HepG2 (cell line): ENCODE data around the gene TLE1. TPM values are rescaled to one million over a fixed set of nuclear protein-coding genes. Genes with fewer than 3 reads are reported as not detected.

Source experiments
- ATAC-seq: fragments of 200-7000 bp; cut with Tn5 transposase; 3 replicates; pipeline ENCODE4 v1.9.1; 2020; ENCODE audit warnings: mild to moderate bottlenecking, moderate library complexity
- BruUV-seq: library from RNA; stranded (reverse); fragments of 400-500 nt; replicated peaks from 2 replicates; lab custom pipeline; 2021; lab: Mats Ljungman, UMichigan
- CTCF ChIA-PET: fragments of 300-600 bp; formaldehyde crosslinking; extraction: SDS; loops from one replicate; lab custom pipeline; 2021; ENCODE audit warnings: low total read pairs, inconsistent platforms, low intra/inter-chr PET ratio; lab: Yijun Ruan, JAX
- POLR2A ChIA-PET: fragments of 350-600 bp; sonication (Branson Sonifier 250); formaldehyde crosslinking; loops from one replicate; lab custom pipeline; 2020; ENCODE audit warnings: antibody characterized with exemption, inconsistent platforms; lab: Yijun Ruan, JAX
- DNase-seq: peaks from one replicate; pipeline ENCODE4 v3.0.0-alpha.2; 2015; ENCODE audit warnings: low spot score
- FAIRE-seq: peaks from 3 replicates; lab custom pipeline; 2011; peaks lifted over from hg19 to GRCh38; lab: Jason Lieb, UNC
- H2AFZ ChIP-seq: one replicate; pipeline ENCODE4 v1.6.1; 2011; ENCODE audit warnings: low read length, inconsistent platforms
- H3K27ac ChIP-seq: fragments of 300-600 bp; 3 replicates; pipeline ENCODE4 v1.8.0; 2011; ENCODE audit warnings: mixed run types, mild to moderate bottlenecking, mixed read lengths, low read length, inconsistent platforms; ENCODE audit not compliant: insufficient read depth; ENCODE audit errors: extremely low read length
- H3K27me3 ChIP-seq, 2 experiments: fragments of 200-600 bp in 1 of 2; 2 replicates in 1 of 2; 3 replicates in 1 of 2; pipeline versions ENCODE4 v1.6.0 to v1.8.0; 2011; ENCODE audit warnings: low read length in 2 of 2, mild to moderate bottlenecking in 2 of 2, moderate library complexity in 2 of 2, inconsistent platforms in 1 of 2; ENCODE audit not compliant: insufficient read depth in 2 of 2, control insufficient read depth in 1 of 2
- H3K36me3 ChIP-seq, 2 experiments: fragments of 200-600 bp in 1 of 2; replicated peaks in 1 of 2; 2 replicates in 1 of 2; 3 replicates in 1 of 2; pipeline versions ENCODE4 v1.5.1 to v1.8.0; 2011; ENCODE audit warnings: low read length in 2 of 2, inconsistent platforms in 1 of 2; ENCODE audit not compliant: insufficient read depth in 2 of 2, control insufficient read depth in 1 of 2
- H3K4me1 ChIP-seq: 2 replicates; pipeline ENCODE4 v1.5.1; 2012; ENCODE audit warnings: low read length, inconsistent platforms; ENCODE audit not compliant: insufficient read depth
- H3K4me2 ChIP-seq: 2 replicates; pipeline ENCODE4 v1.6.0; 2011; ENCODE audit warnings: low read depth, low read length, inconsistent platforms
- H3K4me3 ChIP-seq, 3 experiments: fragments of 200-600 bp in 1 of 3; sonication (generic), shearing (Covaris generic) in 1 of 3; replicated peaks in 1 of 3; 2 replicates each; pipeline ENCODE4 v1.5.1; 2011 to 2016; ENCODE audit warnings: low read length in 3 of 3, inconsistent platforms in 2 of 3, low read depth in 2 of 3, mild to moderate bottlenecking in 2 of 3, control low read depth in 1 of 3, mixed read lengths in 1 of 3; ENCODE audit not compliant: insufficient read depth in 1 of 3
- H3K79me2 ChIP-seq: one replicate; pipeline ENCODE4 v1.6.1; 2011; ENCODE audit warnings: low read length, inconsistent platforms; ENCODE audit not compliant: insufficient read depth
- H3K9ac ChIP-seq: 2 replicates; pipeline ENCODE4 v1.6.0; 2011; ENCODE audit warnings: mild to moderate bottlenecking, low read depth, low read length, inconsistent platforms; ENCODE audit not compliant: insufficient read depth
- H3K9me3 ChIP-seq: 2 replicates; pipeline ENCODE4 v1.5.1; 2012; ENCODE audit warnings: mild to moderate bottlenecking, low read length
- H4K20me1 ChIP-seq: 2 replicates; pipeline ENCODE4 v1.6.0; 2011; ENCODE audit warnings: inconsistent platforms, mild to moderate bottlenecking, low read length, moderate library complexity; ENCODE audit not compliant: insufficient read depth
- AGO2 ChIP-seq: fragments of 200-400 bp; formaldehyde crosslinking; optimal IDR thresholded peaks from 2 replicates; pipeline ENCODE3; 2017; ENCODE audit warnings: mild to moderate bottlenecking, low read depth, low read length, moderate library complexity
- AHR ChIP-seq: IDR thresholded peaks from 2 replicates; pipeline ENCODE4 v1.6.1; 2018; ENCODE audit warnings: missing genetic modification reagents, missing compliant biosample characterization
- GABPB1 ChIP-seq: IDR thresholded peaks from 2 replicates; pipeline ENCODE4 v1.6.1; 2016; ENCODE audit warnings: mild to moderate bottlenecking, missing genetic modification reagents, moderate library complexity, missing compliant biosample characterization
- IKZF1 ChIP-seq: fragments of 450-650 bp; IDR thresholded peaks from 2 replicates; pipeline ENCODE4 v1.7.1; 2016
- MXD4 ChIP-seq: IDR thresholded peaks from 2 replicates; pipeline ENCODE4 v1.6.1; 2016; ENCODE audit warnings: mild to moderate bottlenecking, missing biosample characterization, missing genetic modification reagents
- NR2C2 ChIP-seq: sonication (generic); formaldehyde crosslinking; IDR thresholded peaks from 2 replicates; pipeline ENCODE4 v1.4.0; 2020; ENCODE audit warnings: missing genetic modification reagents, mild to moderate bottlenecking, moderate library complexity, borderline replicate concordance
- PHB2 ChIP-seq: fragments of 450-650 bp; IDR thresholded peaks from 2 replicates; pipeline ENCODE4 v1.6.1; 2018; ENCODE audit not compliant: partially characterized antibody
- PRPF4 ChIP-seq: fragments of 200-400 bp; formaldehyde crosslinking; IDR thresholded peaks from 2 replicates; pipeline ENCODE4 v1.6.1; 2016; ENCODE audit warnings: low read length, low read depth; ENCODE audit not compliant: poor library complexity, severe bottlenecking
- RBM22 ChIP-seq: fragments of 200-400 bp; formaldehyde crosslinking; optimal IDR thresholded peaks from 2 replicates; pipeline ENCODE3; 2017; ENCODE audit warnings: mild to moderate bottlenecking, low read length, moderate library complexity
- REPIN1 ChIP-seq: sonication (generic); formaldehyde crosslinking; IDR thresholded peaks from 2 replicates; pipeline ENCODE4 v1.8.0; 2022; ENCODE audit warnings: missing genetic modification reagents, low read depth, mild to moderate bottlenecking, borderline replicate concordance
- SNAPC2 ChIP-seq: sonication (generic); formaldehyde crosslinking; IDR thresholded peaks from 2 replicates; pipeline ENCODE4 v1.8.1; 2022; ENCODE audit warnings: mild to moderate bottlenecking, missing genetic modification reagents
- ZNF329 ChIP-seq: sonication (generic); formaldehyde crosslinking; IDR thresholded peaks from 2 replicates; pipeline ENCODE4 v1.9.0; 2021; ENCODE audit warnings: low read depth, mild to moderate bottlenecking, missing genetic modification reagents
- ZNF556 ChIP-seq: sonication (generic); formaldehyde crosslinking; IDR thresholded peaks from 2 replicates; pipeline ENCODE4 v1.4.0; 2020; ENCODE audit warnings: mild to moderate bottlenecking, missing genetic modification reagents, borderline replicate concordance
- ZNF589 ChIP-seq: sonication (generic); formaldehyde crosslinking; conservative IDR thresholded peaks from 2 replicates; pipeline ENCODE4 v1.8.0; 2022; ENCODE audit warnings: mild to moderate bottlenecking, moderate library complexity, missing genetic modification reagents
- ZNF747 ChIP-seq: sonication (generic); formaldehyde crosslinking; IDR thresholded peaks from 2 replicates; pipeline ENCODE4 v1.8.1; 2023; ENCODE audit warnings: missing genetic modification reagents, mild to moderate bottlenecking, borderline replicate concordance
- ZNF768 ChIP-seq: sonication (generic); formaldehyde crosslinking; IDR thresholded peaks from 2 replicates; pipeline ENCODE4 v1.4.0; 2020; ENCODE audit warnings: missing genetic modification reagents
- WGBS: methylation state at CpG from one replicate; pipeline ENCODE4 v1.1.6; 2017; ENCODE audit warnings: low lambda C conversion rate; 5-methylcytosine and 5-hydroxymethylcytosine counted together
- in situ Hi-C: cut with HindIII; loops from 2 replicates; pipeline ENCODE4 v1.10.0; 2017; ENCODE audit warnings: low pct_unique_long_range_greater_than_20kb; ENCODE audit not compliant: extremely low pct_ligation_motif_present
- intact Hi-C: fragments of 100-400 bp; cut with micrococcal nuclease; formaldehyde crosslinking; loops from one replicate; pipeline ENCODE4 v1.10.0; 2022; ENCODE audit not compliant: unreplicated experiment
- polyA plus RNA-seq, 8 experiments: library from polyadenylated mRNA; depleted of rRNA in 3 of 8; stranded (reverse) in 7 of 8; unstranded in 1 of 8; fragments of >200 nt; fragmentation: Illumina TruSeq in 4 of 8; extraction: Trizol in 4 of 8; gene quantifications; 2 replicates each; pipeline versions ENCODE4 v1.2.1 to v1.2.3, GENCODE V29; 2011 to 2016; ENCODE audit warnings: low read depth in 4 of 8, missing spikeins in 1 of 8, mixed read lengths in 1 of 8; ENCODE audit not compliant: insufficient read depth in 1 of 8
- total RNA-seq, 5 experiments: library from RNA; depleted of rRNA; stranded (reverse); fragments of >200 nt; fragmentation: Illumina TruSeq; extraction: Trizol; gene quantifications; 2 replicates each; pipeline ENCODE4 v1.2.3, GENCODE V29; 2016; ENCODE audit warnings: low read depth in 1 of 5
- TF ChIP-seq, protein P1 (sequence below): sonication (generic); formaldehyde crosslinking; IDR thresholded peaks from 2 replicates; pipeline ENCODE4 v1.4.0; 2020; ENCODE audit warnings: missing genetic modification reagents, mild to moderate bottlenecking, borderline replicate concordance
- TF ChIP-seq, protein P2 (sequence below): sonication (generic); formaldehyde crosslinking; IDR thresholded peaks from 2 replicates; pipeline ENCODE4 v1.5.1; 2020; ENCODE audit warnings: mild to moderate bottlenecking, missing genetic modification reagents, moderate library complexity

The TLE1 gene
- total and polyA plus RNA-seq, 2 of the 13 experiments (the other 11 are each of a cell fraction or from before 2014, with no cell fraction given) = 35.9 to 109 TPM

DNA sequence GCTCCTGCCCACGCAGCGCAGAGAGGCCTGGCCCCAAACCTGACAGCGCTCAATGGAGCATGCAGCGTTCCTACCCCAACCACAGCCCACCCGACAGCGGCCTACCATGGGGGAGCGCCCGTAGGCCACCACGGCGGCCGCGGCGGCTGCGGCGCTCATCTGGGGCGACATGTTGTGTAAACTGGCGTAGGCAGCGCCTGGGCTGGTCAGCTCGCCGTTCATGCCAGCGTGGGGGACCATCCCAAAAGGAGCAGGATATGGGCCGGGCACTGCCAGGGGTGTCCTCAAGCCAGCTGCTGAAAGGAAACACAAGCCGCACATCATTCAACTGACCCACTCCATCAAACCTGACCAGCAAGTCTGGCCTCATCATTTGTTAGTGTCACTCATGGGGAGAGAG, 77.7 kb downstream of the TLE1 start:
- Histone ChIP-seq H3K9ac (no peak overlapping the region), H3K36me3 (peaks cover 21 to 77% of the 10 kb centered on the region in 2 experiments), H3K27me3 (no peaks in the 10 kb centered on the region), H4K20me1 (no peaks in the 10 kb centered on the region), H3K4me2 (no peak overlapping the region), H3K79me2 (no peaks in the 10 kb centered on the region), H3K27ac (peak overlapping the region; percentile 79), H3K9me3 (no peaks in the 10 kb centered on the region), H3K4me1 (peaks cover 74% of the 10 kb centered on the region), H3K4me3 (no peak overlapping the region), H2AFZ (no peak overlapping the region)
- CTCF ChIA-PET = no interaction called here
- in situ Hi-C loops (no loop called here), intact Hi-C loops (loop anchor here (2.0 kb wide), 2 partner anchors 23 to 75 kb away; no protein-coding TSS in a partner anchor)
- ATAC-seq (no peak), FAIRE-seq (no peak), DNase-seq (no peak)
- POLR2A ChIA-PET = no interaction called here
- WGBS = 96% methylated on average over 17 of the region's 23 CpGs
- BruUV-seq = no TSS peak
- TF ChIP-seq, protein P1, sequence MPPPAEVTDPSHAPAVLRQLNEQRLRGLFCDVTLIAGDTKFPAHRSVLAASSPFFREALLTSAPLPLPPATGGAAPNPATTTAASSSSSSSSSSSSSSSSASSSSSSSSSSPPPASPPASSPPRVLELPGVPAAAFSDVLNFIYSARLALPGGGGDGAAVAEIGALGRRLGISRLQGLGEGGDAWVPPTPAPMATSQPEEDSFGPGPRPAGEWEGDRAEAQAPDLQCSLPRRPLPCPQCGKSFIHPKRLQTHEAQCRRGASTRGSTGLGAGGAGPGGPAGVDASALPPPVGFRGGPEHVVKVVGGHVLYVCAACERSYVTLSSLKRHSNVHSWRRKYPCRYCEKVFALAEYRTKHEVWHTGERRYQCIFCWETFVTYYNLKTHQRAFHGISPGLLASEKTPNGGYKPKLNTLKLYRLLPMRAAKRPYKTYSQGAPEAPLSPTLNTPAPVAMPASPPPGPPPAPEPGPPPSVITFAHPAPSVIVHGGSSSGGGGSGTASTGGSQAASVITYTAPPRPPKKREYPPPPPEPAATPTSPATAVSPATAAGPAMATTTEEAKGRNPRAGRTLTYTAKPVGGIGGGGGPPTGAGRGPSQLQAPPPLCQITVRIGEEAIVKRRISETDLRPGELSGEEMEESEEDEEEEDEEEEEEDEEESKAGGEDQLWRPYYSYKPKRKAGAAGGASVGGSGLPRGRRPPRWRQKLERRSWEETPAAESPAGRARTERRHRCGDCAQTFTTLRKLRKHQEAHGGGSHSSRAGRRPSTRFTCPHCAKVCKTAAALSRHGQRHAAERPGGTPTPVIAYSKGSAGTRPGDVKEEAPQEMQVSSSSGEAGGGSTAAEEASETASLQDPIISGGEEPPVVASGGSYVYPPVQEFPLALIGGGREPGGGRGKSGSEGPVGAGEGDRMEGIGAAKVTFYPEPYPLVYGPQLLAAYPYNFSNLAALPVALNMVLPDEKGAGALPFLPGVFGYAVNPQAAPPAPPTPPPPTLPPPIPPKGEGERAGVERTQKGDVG = peak; percentile 54; the same call in 1 of the 2 replicates
- TF ChIP-seq ZNF768 (peak; percentile 23; the same call in 1 of the 2 replicates), ZNF747 (CRISPR knock-in tag) (no peak), PHB2 (no peak), ZNF329 (CRISPR knock-in tag) (no peak), NR2C2 (no peak), AGO2 (peak; percentile 79), AHR (peak; percentile 40; the same call in 1 of the 2 replicates), IKZF1 (no peak), REPIN1 (no peak), PRPF4 (no peak), ZNF589 (CRISPR knock-in tag) (no peak), GABPB1 (CRISPR knock-in tag) (peak; percentile 15; the same call in 1 of the 2 replicates), MXD4 (CRISPR knock-in tag) (no peak), ZNF556 (no peak), RBM22 (peak; percentile 40), SNAPC2 (CRISPR knock-in tag) (no peak)
- TF ChIP-seq, protein P2, sequence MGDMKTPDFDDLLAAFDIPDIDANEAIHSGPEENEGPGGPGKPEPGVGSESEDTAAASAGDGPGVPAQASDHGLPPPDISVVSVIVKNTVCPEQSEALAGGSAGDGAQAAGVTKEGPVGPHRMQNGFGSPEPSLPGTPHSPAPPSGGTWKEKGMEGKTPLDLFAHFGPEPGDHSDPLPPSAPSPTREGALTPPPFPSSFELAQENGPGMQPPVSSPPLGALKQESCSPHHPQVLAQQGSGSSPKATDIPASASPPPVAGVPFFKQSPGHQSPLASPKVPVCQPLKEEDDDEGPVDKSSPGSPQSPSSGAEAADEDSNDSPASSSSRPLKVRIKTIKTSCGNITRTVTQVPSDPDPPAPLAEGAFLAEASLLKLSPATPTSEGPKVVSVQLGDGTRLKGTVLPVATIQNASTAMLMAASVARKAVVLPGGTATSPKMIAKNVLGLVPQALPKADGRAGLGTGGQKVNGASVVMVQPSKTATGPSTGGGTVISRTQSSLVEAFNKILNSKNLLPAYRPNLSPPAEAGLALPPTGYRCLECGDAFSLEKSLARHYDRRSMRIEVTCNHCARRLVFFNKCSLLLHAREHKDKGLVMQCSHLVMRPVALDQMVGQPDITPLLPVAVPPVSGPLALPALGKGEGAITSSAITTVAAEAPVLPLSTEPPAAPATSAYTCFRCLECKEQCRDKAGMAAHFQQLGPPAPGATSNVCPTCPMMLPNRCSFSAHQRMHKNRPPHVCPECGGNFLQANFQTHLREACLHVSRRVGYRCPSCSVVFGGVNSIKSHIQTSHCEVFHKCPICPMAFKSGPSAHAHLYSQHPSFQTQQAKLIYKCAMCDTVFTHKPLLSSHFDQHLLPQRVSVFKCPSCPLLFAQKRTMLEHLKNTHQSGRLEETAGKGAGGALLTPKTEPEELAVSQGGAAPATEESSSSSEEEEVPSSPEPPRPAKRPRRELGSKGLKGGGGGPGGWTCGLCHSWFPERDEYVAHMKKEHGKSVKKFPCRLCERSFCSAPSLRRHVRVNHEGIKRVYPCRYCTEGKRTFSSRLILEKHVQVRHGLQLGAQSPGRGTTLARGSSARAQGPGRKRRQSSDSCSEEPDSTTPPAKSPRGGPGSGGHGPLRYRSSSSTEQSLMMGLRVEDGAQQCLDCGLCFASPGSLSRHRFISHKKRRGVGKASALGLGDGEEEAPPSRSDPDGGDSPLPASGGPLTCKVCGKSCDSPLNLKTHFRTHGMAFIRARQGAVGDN (CRISPR knock-in tag) = peak; percentile 62
